HepG2 (cell line): ENCODE results near the gene TBC1D21. TPM values are rescaled to one million over a fixed set of nuclear protein-coding genes. Genes with fewer than 3 reads are reported as not detected.

Experiments used
- polyA plus RNA-seq, 8 experiments: library from polyadenylated mRNA; depleted of rRNA in 3 of 8; stranded (reverse) in 7 of 8; unstranded in 1 of 8; fragments of >200 nt; fragmentation: Illumina TruSeq in 4 of 8; extraction: Trizol in 4 of 8; gene quantifications; 2 replicates each; pipeline versions ENCODE4 v1.2.1 to v1.2.3, GENCODE V29; 2011 to 2016; ENCODE audit warnings: low read depth in 4 of 8, missing spikeins in 1 of 8, mixed read lengths in 1 of 8; ENCODE audit not compliant: insufficient read depth in 1 of 8
- total RNA-seq, 5 experiments: library from RNA; depleted of rRNA; stranded (reverse); fragments of >200 nt; fragmentation: Illumina TruSeq; extraction: Trizol; gene quantifications; 2 replicates each; pipeline ENCODE4 v1.2.3, GENCODE V29; 2016; ENCODE audit warnings: low read depth in 1 of 5

TBC1D21 gene
- total and polyA plus RNA-seq, 2 of the 13 experiments (the other 11 are each of a cell fraction or from before 2014, with no cell fraction given), result not detected

Other genes with a start within 250 kb of the TBC1D21 start
- gene NPTN, start 240.2 kb upstream of the TBC1D21 start, total RNA-seq (2016; rRNA removed; fragmentation: Illumina TruSeq; extraction: Trizol), result 57.7 and 110 TPM in 2 replicates
- 77.8 and 78.0 TPM in 2 replicates for gene NPTN, start 240.2 kb upstream of the TBC1D21 start, polyA plus RNA-seq (2011; rRNA removed)
- gene CD276, start 189.2 kb upstream of the TBC1D21 start, total RNA-seq (2016; rRNA removed; fragmentation: Illumina TruSeq; extraction: Trizol), result 32.4 and 55.2 TPM in 2 replicates
- gene CD276, start 189.2 kb upstream of the TBC1D21 start, polyA plus RNA-seq (2011; rRNA removed), result 24.6 and 28.0 TPM in 2 replicates
- not detected in 2 replicates for gene INSYN1, start 120.2 kb upstream of the TBC1D21 start, total RNA-seq (2016; rRNA removed; fragmentation: Illumina TruSeq; extraction: Trizol)
- gene INSYN1, start 120.2 kb upstream of the TBC1D21 start, polyA plus RNA-seq (2011; rRNA removed), result not detected in 2 replicates
- gene LOXL1, start 52.9 kb downstream of the TBC1D21 start, total RNA-seq (2016; rRNA removed; fragmentation: Illumina TruSeq; extraction: Trizol), result 0.51 TPM in 1 of 2 replicates, not detected in the other
- gene LOXL1, start 52.9 kb downstream of the TBC1D21 start, polyA plus RNA-seq (2011; rRNA removed), result 0.16 and 1.3 TPM in 2 replicates
- 2.7 and 3.7 TPM in 2 replicates for gene STOML1, start 118.7 kb downstream of the TBC1D21 start, total RNA-seq (2016; rRNA removed; fragmentation: Illumina TruSeq; extraction: Trizol)
- 3.5 TPM in 2 replicates for gene STOML1, start 118.7 kb downstream of the TBC1D21 start, polyA plus RNA-seq (2011; rRNA removed)
- 2.9 and 3.9 TPM in 2 replicates for gene PML, start 121.2 kb downstream of the TBC1D21 start, total RNA-seq (2016; rRNA removed; fragmentation: Illumina TruSeq; extraction: Trizol)
- 2.9 and 3.9 TPM in 2 replicates for gene PML, start 121.2 kb downstream of the TBC1D21 start, polyA plus RNA-seq (2011; rRNA removed)
- 0.04 TPM in 1 of 2 replicates, not detected in the other for gene GOLGA6A, start 209.0 kb downstream of the TBC1D21 start, total RNA-seq (2016; rRNA removed; fragmentation: Illumina TruSeq; extraction: Trizol)
- 0.22 TPM in 1 of 2 replicates, not detected in the other for gene GOLGA6A, start 209.0 kb downstream of the TBC1D21 start, polyA plus RNA-seq (2011; rRNA removed)